ENCODE results near the gene GDPD5. TPM values are rescaled to one million over a fixed set of nuclear protein-coding genes. Genes with fewer than 3 reads are reported as not detected.

GDPD5 gene
- total RNA-seq, 3 donors from 2014 or later (not counting 1 experiment from before 2014, with no cell fraction given), result 49.7 to 95.2 (median 60.2) TPM

- H3K4me3 Mint-ChIP-seq, result no peak overlapping the region
Measured at GRCh38 chr11:75439495-75440120, 86.1 kb downstream of the GDPD5 start.

GRCh38 chr11:75439026-75439425 lies 86.7 kb downstream of the GDPD5 start:
- H3K4me1 ChIP-seq (ENCODE audit: control insufficient read depth, insufficient read depth, low read length), result no peaks in the 10 kb centered on the region
- Mint-ChIP-seq H3K27me3 (ENCODE audit: low read depth in 2 of 2) (peaks cover 4 to 5% of the 10 kb centered on the region in 2 donors), H3K9me3 (no peaks in the 10 kb centered on the region), H3K27ac (no peak overlapping the region), H3K36me3 (no peaks in the 10 kb centered on the region), H3K4me1 (peaks cover 0 to 6% of the 10 kb centered on the region in 2 donors), H3K4me3 (no peak overlapping the region)
- DNase-seq (no peak), ATAC-seq (no peak)
- no peak overlapping the region for H3K27ac ChIP-seq (ENCODE audit: low read length)
- TF ChIP-seq CTCF (IDR thresholded peaks at IDR 0.05), result no peak
- no peaks in the 10 kb centered on the region for H3K27me3 ChIP-seq (ENCODE audit: control insufficient read depth, insufficient read depth, low read length)
- no peak overlapping the region for H3K4me3 ChIP-seq (ENCODE audit: low read length)
- 73% methylated on average over 14 of the region's 14 CpGs for WGBS (ENCODE audit: insufficient coverage)
- no peaks in the 10 kb centered on the region for H3K9me3 ChIP-seq (ENCODE audit: control insufficient read depth, insufficient read depth, low read length)
- intact Hi-C loops (cut with micrococcal nuclease), result no loop called here
- no peaks in the 10 kb centered on the region for H3K36me3 ChIP-seq (ENCODE audit: control insufficient read depth, insufficient read depth, low read length)

More at GRCh38 chr11:75439495-75440120, 86.1 kb downstream of the GDPD5 start:
- Mint-ChIP-seq H3K27me3 (ENCODE audit: low read depth in 2 of 2) (peaks cover 4 to 8% of the 10 kb centered on the region in 2 donors), H3K9me3 (no peaks in the 10 kb centered on the region), H3K27ac (no peak overlapping the region), H3K36me3 (no peaks in the 10 kb centered on the region), H3K4me1 (peaks cover 0 to 6% of the 10 kb centered on the region in 2 donors)
- Histone ChIP-seq H3K36me3 (ENCODE audit: control insufficient read depth, insufficient read depth, low read length) (peaks cover 2% of the 10 kb centered on the region), H3K4me1 (ENCODE audit: control insufficient read depth, insufficient read depth, low read length) (no peaks in the 10 kb centered on the region), H3K27ac (ENCODE audit: low read length) (no peak overlapping the region), H3K27me3 (ENCODE audit: control insufficient read depth, insufficient read depth, low read length) (no peaks in the 10 kb centered on the region), H3K9me3 (ENCODE audit: control insufficient read depth, insufficient read depth, low read length) (no peaks in the 10 kb centered on the region), H3K4me3 (ENCODE audit: low read length) (no peak overlapping the region)
- WGBS (ENCODE audit: insufficient coverage), result 87% methylated on average over 13 of the region's 13 CpGs
- no peak for ATAC-seq
- DNase-seq, result no peak
- intact Hi-C loops (cut with micrococcal nuclease), result no loop called here
- no peak for TF ChIP-seq CTCF (IDR thresholded peaks at IDR 0.05)

GRCh38 chr11:75437966-75438659 lies 87.6 kb downstream of the GDPD5 start:
- H3K9me3 ChIP-seq (ENCODE audit: control insufficient read depth, insufficient read depth, low read length), result no peaks in the 10 kb centered on the region
- peaks cover 0 to 6% of the 10 kb centered on the region in 2 donors for H3K4me1 Mint-ChIP-seq
- DNase-seq, result no peak
- H3K27ac Mint-ChIP-seq, result no peak overlapping the region
- H3K9me3 Mint-ChIP-seq, result no peaks in the 10 kb centered on the region
- no peak for ATAC-seq
- no peak overlapping the region for H3K4me3 Mint-ChIP-seq
- no peaks in the 10 kb centered on the region for H3K4me1 ChIP-seq (ENCODE audit: control insufficient read depth, insufficient read depth, low read length)
- intact Hi-C loops (cut with micrococcal nuclease), result no loop called here
- peaks cover 3 to 4% of the 10 kb centered on the region in 2 donors for H3K27me3 Mint-ChIP-seq (ENCODE audit: low read depth in 2 of 2)
- TF ChIP-seq CTCF (IDR thresholded peaks at IDR 0.05), result no peak
- 97% methylated on average over 13 of the region's 13 CpGs for WGBS (ENCODE audit: insufficient coverage)
- H3K36me3 ChIP-seq (ENCODE audit: control insufficient read depth, insufficient read depth, low read length), result no peaks in the 10 kb centered on the region
- H3K4me3 ChIP-seq (ENCODE audit: low read length), result no peak overlapping the region
- no peak overlapping the region for H3K27ac ChIP-seq (ENCODE audit: low read length)
- H3K36me3 Mint-ChIP-seq, result no peaks in the 10 kb centered on the region
- peaks cover 3% of the 10 kb centered on the region for H3K27me3 ChIP-seq (ENCODE audit: control insufficient read depth, insufficient read depth, low read length)

Measured in natural killer cell (primary cell).